Measurements from ENCODE around the gene TMEM19. TPM values are rescaled to one million over a fixed set of nuclear protein-coding genes. Genes with fewer than 3 reads are reported as not detected.

Gene TMEM19
- total RNA-seq, 1 experiment from 2014 or later, result 29.6 TPM

GRCh38 chr12:71653137-71653536 is 32.7 kb upstream of the TMEM19 start:
- CTCF ChIA-PET, result no interaction called here
- Mint-ChIP-seq H3K36me3 (ENCODE audit: insufficient read depth, unreplicated experiment) (peaks cover 31% of the 10 kb centered on the region), H3K4me1 (ENCODE audit: low read depth, unreplicated experiment) (peaks cover 7% of the 10 kb centered on the region), H3K27ac (ENCODE audit: unreplicated experiment) (no peak overlapping the region), H3K4me3 (ENCODE audit: low read depth, unreplicated experiment) (no peak overlapping the region), H3K9me3 (ENCODE audit: low read depth, unreplicated experiment) (no peaks in the 10 kb centered on the region), H3K27me3 (ENCODE audit: unreplicated experiment) (no peaks in the 10 kb centered on the region)
- no peak for TF ChIP-seq CTCF (IDR thresholded peaks at IDR 0.05; ENCODE audit: unreplicated experiment)
- intact Hi-C loops (cut with micrococcal nuclease; ENCODE audit: unreplicated experiment), result no loop called here
- no TSS peak for BruUV-seq (replicated peaks)
- no peak for DNase-seq

- Mint-ChIP-seq H3K36me3 (ENCODE audit: insufficient read depth, unreplicated experiment) (peaks cover 37% of the 10 kb centered on the region), H3K27me3 (ENCODE audit: unreplicated experiment) (no peaks in the 10 kb centered on the region), H3K9me3 (ENCODE audit: low read depth, unreplicated experiment) (no peaks in the 10 kb centered on the region), H3K27ac (ENCODE audit: unreplicated experiment) (no peak overlapping the region), H3K4me1 (ENCODE audit: low read depth, unreplicated experiment) (peaks cover 7% of the 10 kb centered on the region), H3K4me3 (ENCODE audit: low read depth, unreplicated experiment) (no peak overlapping the region)
- CTCF ChIA-PET, result no interaction called here
- intact Hi-C loops (cut with micrococcal nuclease; ENCODE audit: unreplicated experiment), result no loop called here
- DNase-seq, result no peak
- no peak for TF ChIP-seq CTCF (IDR thresholded peaks at IDR 0.05; ENCODE audit: unreplicated experiment)
- no TSS peak for BruUV-seq (replicated peaks)
Measured at GRCh38 chr12:71654200-71654599, 31.7 kb upstream of the TMEM19 start.

GRCh38 chr12:71655495-71655894 is 30.4 kb upstream of the TMEM19 start:
- no peak overlapping the region for H3K27ac Mint-ChIP-seq (ENCODE audit: unreplicated experiment)

GRCh38 chr12:71655907-71656306 is 30.0 kb upstream of the TMEM19 start:
- no TSS peak for BruUV-seq (replicated peaks)
- DNase-seq, result no peak
- Mint-ChIP-seq H3K36me3 (ENCODE audit: insufficient read depth, unreplicated experiment) (peaks cover 35% of the 10 kb centered on the region), H3K9me3 (ENCODE audit: low read depth, unreplicated experiment) (no peaks in the 10 kb centered on the region), H3K27me3 (ENCODE audit: unreplicated experiment) (no peaks in the 10 kb centered on the region), H3K4me1 (ENCODE audit: low read depth, unreplicated experiment) (peaks cover 7% of the 10 kb centered on the region), H3K27ac (ENCODE audit: unreplicated experiment) (no peak overlapping the region), H3K4me3 (ENCODE audit: low read depth, unreplicated experiment) (no peak overlapping the region)
- TF ChIP-seq CTCF (IDR thresholded peaks at IDR 0.05; ENCODE audit: unreplicated experiment), result no peak
- CTCF ChIA-PET, result interaction anchor here (1.0 kb wide), 1 partner anchor 12 kb away, joined by 3 read pairs; no protein-coding TSS in a partner anchor
- intact Hi-C loops (cut with micrococcal nuclease; ENCODE audit: unreplicated experiment), result no loop called here

More at GRCh38 chr12:71655495-71655894, 30.4 kb upstream of the TMEM19 start:
- peaks cover 7% of the 10 kb centered on the region for H3K4me1 Mint-ChIP-seq (ENCODE audit: low read depth, unreplicated experiment)
- H3K27me3 Mint-ChIP-seq (ENCODE audit: unreplicated experiment), result no peaks in the 10 kb centered on the region
- DNase-seq, result no peak
- no peak for TF ChIP-seq CTCF (IDR thresholded peaks at IDR 0.05; ENCODE audit: unreplicated experiment)
- intact Hi-C loops (cut with micrococcal nuclease; ENCODE audit: unreplicated experiment), result no loop called here
- peaks cover 35% of the 10 kb centered on the region for H3K36me3 Mint-ChIP-seq (ENCODE audit: insufficient read depth, unreplicated experiment)
- H3K9me3 Mint-ChIP-seq (ENCODE audit: low read depth, unreplicated experiment), result no peaks in the 10 kb centered on the region
- BruUV-seq (replicated peaks), result no TSS peak
- CTCF ChIA-PET, result interaction anchor here (1.0 kb wide), 1 partner anchor 12 kb away, joined by 3 read pairs; no protein-coding TSS in a partner anchor
- H3K4me3 Mint-ChIP-seq (ENCODE audit: low read depth, unreplicated experiment), result no peak overlapping the region

Data from Calu3 (cell line).